Endometrial microvascular endothelial cells (primary cell): ENCODE data around the gene CMKLR1. TPM values are rescaled to one million over a fixed set of nuclear protein-coding genes. Genes with fewer than 3 reads are reported as not detected.

Experiments used
- in situ Hi-C: cut with HindIII; loops from 2 replicates; pipeline ENCODE4 v1.10.0; 2017; ENCODE audit warnings: low sequenced_read_pairs, low pct_unique_long_range_greater_than_20kb; ENCODE audit errors: inconsistent ontology term
- total RNA-seq: library from RNA; depleted of rRNA; stranded (reverse); fragments of >200 nt; gene quantifications from one replicate; pipeline ENCODE4 v1.2.3, GENCODE V29; 2015; ENCODE audit errors: inconsistent ontology term

Gene CMKLR1
- total RNA-seq, 1 donor from 2014 or later: not detected

GRCh38 chr12:108364879-108365278, 25.8 kb upstream of the CMKLR1 start:
- in situ Hi-C loops: no loop called here

DNA sequence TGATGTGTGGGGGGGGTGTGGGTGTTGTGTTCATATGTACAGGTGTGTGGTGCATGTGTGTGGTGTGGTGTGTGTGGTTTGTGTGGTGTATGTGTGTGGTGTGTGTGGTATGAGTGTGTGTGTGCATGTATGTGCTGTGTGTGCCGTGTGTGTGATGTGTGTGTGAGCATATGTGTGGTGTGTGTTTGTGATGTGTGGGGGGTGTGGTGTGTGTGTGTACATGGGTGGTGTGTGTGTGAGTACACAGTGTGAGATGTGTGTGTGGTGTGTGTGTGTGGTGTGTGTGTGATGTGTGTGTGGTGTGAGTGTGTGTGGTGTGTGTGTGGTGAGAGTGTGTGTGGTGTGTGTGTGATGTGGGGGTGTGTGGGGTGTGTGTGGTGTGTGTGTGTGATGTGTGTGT, 24.5 kb upstream of the CMKLR1 start:
- in situ Hi-C loops: no loop called here

- in situ Hi-C loops: no loop called here
Observed at GRCh38 chr12:108363165-108363564, 24.1 kb upstream of the CMKLR1 start.

GRCh38 chr12:108361606-108362005, 22.5 kb upstream of the CMKLR1 start:
- in situ Hi-C loops: no loop called here

DNA sequence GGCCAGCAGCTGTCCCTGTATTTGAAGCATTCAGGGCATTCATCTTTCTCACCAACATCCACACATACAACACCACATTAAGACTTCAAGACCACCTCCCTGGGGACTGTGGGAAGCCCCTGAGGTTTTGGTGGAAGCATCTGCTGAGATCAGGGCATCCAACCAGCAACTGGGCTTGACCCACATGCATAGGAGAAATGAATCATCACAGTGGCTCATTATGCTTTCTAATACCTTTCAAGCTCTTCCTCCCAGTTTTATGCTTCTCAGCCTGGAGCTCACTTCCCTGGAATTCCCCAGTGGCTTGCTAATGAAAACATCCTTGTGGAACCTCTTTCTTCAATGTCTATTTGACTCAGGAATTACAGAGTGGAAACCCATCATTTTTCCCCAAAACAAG, 21.4 kb upstream of the CMKLR1 start:
- in situ Hi-C loops: no loop called here

- in situ Hi-C loops: no loop called here
Observed at GRCh38 chr12:108360057-108360456, 20.9 kb upstream of the CMKLR1 start.

GRCh38 chr12:108358580-108358965, 19.5 kb upstream of the CMKLR1 start:
- in situ Hi-C loops: no loop called here

DNA sequence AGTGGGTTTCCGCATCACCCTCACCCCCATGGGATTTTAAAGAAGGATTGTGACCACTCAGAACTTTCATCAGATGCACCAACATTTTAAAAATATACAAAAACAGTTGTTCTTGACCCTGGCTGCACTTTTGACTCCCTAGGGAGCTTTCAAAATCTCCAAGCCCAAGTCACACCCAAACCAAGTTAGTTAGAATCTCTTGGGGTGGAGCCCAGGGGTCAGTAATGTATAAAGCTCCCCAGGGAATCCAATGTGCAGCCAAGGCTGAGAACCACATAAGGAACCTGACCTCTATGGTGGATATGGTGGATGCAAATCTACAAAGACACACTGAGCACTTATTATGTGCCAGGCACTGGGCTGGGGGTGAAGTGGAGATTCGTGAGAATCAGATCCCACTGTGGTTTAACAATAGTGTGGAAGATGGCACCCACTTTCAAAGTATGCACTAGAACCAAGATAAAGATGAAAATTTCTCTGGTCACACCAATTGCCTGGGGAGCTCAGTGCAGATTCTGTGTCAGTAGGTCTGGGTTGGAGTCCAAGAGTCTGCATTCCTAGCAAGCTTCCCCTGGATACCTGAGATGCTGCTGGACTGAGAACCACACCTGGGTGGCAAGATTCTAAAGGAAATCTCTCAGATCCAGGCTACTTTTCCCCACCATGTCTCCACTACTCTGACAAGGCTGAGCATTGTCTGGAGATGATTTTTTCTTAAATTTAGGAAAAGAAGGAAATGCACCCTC, 18.9 kb upstream of the CMKLR1 start:
- in situ Hi-C loops: no loop called here

DNA sequence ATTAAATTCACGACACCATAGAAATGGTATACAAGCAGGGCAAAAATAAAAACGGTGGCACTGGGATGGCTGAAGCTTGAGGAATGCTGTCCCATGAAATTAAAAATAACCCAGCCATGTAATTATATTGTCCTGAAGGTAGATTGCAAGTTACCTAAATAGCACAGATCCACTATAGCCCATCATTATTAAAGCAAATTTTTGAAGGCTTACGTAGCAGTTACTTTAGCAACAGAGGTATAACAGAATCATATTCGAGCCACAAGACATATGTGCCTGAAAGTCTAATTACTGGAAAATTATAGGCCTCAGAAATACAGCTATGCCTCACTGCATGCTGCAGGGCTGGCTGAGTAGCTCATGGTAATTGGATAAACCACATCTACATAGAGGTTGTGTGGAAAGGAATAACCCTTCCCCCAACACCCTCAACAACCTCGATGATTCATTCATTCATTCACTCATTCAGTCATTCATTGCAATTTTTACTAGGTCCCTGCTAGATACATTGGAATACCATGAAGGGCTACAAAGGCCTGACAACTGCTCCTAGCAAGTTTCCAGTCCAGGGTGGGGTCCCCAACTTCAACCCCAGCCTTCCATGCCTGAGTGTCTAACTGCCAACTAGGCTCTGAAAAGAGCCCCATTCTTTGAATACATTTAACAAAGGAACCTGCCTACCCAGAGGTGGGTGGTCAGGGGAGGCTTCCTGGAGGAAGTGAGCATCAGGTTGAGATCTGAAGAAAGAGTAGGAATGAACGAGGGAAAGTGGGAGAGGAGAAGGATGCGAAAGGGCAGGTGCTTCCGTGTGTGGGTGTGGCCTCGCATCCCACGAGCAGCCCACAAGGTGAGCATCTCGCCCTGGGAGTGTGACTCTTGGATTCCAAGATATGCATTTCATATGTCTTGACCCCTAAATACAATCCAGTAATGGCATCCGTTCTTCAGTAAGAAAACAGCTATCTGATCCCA, 18.0 kb upstream of the CMKLR1 start:
- in situ Hi-C loops: no loop called here

DNA sequence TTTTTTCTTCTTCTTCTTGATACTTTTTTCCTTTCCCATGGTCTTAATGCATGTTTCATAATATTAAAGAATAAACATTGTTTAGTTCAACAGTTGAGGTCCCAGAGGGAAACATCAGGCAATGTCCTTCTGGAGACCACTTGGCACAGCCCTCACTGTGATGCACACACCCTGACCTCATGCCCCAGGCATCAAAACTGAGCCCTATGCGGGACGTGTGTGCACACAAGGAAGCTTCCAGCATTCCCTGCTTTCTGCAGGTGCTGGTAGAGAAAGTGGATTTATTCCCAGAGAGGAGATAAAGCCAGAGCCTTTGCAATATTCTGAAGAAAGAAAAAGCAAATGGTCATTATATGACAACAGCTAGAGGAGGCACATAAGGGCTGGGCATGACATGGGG, 16.0 kb upstream of the CMKLR1 start:
- in situ Hi-C loops: no loop called here

DNA sequence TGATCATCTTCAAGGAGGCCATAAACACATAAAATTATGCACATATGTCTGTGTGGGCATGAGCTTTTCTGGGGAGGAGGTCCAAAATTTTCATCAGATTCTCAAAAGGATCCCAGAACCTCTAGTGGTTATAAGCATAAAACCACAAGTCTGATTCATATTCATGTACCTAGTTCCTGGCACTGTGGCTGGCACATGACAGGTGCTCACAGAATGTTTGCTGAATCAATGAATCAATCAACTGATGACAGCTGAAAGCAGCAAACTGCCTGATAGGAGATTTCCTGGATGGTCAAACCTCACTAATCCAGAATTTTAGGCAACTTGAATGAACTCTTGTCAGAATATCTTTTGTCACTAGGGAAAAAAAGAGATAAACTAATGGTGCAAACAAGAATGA, 13.5 kb upstream of the CMKLR1 start:
- in situ Hi-C loops: no loop called here

DNA sequence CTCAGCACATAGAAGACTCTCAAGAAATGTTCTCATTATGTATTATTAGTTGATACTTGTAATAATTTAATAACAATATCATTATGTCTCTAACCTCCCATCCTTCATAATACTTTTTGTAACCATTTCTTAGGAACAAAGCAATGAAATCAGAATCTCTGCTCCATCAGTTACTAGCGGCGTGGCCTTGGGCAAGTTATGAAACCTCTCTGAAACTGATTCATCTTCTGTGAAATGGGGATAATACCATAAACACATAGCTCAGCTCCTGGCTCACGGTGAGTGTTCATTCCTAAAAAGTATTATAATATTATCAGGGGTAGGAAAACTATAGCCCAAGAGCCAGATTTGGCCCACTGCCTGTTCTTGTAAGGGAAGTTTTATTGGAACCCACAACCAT, 11.4 kb upstream of the CMKLR1 start:
- in situ Hi-C loops: no loop called here

DNA sequence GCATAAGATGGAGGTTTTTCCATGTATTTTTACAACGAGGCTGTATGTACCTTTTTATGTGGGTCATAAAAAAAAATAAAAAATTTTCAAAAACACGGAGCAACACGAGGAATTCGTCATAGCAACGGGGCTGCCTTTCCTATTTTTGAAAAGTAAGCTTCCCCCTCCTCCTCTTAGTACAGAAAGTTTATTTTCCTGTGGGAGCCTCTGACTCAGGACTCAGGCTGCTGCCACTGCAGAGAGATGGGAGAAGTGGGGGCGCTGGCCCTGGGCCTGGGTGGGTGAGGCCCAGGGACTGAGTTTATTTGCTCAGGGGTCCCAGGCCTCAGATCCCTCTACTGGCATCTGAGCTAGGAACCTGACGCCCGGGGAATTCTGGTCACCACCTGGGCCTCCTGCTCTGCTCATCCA, 10.2 kb upstream of the CMKLR1 start:
- in situ Hi-C loops: no loop called here

GRCh38 chr12:108348842-108349241, 9.7 kb upstream of the CMKLR1 start:
- in situ Hi-C loops: no loop called here

DNA sequence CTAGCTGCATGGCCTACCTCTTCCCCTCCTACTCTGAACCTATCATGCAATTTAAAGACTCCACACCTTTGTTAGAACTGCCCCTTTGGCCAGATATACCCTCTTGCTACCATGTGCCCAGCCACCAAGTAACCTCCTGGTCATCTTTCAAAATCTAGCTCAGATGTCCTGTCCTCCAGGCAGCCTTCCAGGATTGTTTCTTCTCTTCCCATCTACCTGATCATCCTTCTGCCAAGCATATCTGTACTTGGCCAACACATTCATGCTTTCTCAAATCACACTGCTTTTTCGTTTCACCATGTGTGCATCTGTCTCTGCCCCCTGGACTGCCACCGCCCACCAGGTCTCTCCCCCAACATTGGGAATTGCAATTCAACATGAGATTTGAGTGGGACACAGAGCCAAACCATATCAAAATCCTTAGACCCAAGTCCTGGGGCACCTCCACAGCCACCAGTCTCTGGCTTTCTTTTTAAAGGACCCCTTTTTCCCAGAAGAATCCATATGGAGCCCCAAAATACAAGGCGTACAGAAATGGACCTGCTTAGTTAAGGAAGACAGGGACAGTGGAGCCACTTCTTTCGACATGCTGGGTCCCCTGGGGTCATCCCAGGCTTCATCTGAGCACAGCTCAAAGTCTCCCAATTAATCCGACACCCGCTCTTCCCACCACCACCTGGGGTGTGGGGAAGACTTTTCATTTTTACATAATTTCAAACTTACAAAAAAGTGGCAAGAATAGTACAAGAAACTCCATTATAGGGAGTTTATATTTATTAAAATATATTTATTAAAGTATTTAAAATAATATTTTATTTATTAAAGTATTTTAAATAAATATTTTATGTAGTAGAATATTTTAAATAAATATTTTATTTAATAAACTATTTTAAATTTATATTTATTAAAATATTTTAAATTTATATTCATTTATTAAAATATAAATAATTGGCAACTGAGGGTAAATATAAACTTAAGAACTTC, 7.9 kb upstream of the CMKLR1 start:
- in situ Hi-C loops: no loop called here

GRCh38 chr12:108345716-108346633, 6.9 kb upstream of the CMKLR1 start:
- in situ Hi-C loops: no loop called here

DNA sequence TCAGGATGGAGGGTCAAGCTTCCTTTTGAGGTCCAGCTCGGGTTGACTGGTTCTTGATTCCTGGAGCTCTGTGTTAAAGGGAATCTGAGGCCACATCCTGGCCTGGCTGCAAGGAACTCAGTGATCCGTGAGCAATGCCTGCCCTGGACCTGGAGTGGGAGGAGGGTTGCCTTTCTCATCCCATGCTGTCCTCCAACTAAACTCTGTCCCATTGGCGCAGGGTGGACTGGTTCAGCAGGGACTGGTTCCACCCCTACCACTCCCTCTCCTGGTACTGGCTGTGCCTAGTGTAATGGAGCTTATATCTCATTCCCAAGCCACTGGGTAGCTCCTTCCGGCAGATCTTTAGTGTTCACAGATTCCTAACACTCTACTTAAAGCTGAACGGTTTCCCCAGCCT, 3.9 kb upstream of the CMKLR1 start:
- in situ Hi-C loops: no loop called here
